Measurements from ENCODE around the gene CNOT3.

The CNOT3 gene

DNA sequence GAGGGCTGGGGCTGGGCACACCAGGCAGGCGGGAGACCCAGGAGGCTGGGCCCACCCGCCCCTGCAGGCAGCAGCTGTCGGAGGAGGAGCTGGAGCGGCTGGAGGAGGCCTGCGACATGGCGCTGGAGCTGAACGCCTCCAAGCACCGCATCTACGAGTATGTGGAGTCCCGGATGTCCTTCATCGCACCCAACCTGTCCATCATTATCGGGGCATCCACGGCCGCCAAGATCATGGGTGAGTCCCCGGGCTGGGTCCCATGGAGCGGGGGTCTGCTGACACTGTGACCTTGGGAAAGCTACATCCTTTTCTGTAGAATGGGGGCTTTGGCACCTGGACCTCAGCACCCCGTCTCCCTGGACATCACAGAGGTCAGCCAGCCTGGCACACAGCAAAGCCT is 13.9 kb upstream of the CNOT3 start:
- no peak for DNase-seq

DNA sequence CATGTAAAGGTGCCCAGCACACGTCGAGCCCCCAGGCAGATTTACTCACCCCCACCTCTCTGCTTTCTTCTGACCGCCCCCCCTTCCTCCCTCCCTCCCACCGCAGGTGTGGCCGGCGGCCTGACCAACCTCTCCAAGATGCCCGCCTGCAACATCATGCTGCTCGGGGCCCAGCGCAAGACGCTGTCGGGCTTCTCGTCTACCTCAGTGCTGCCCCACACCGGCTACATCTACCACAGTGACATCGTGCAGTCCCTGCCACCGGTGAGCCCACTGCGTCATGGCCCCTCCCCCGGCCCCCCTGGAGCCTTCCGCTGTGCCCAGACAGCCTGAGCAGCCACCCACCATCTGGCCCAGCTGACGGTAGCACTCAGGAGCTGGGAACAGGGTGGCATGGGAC is 13.2 kb upstream of the CNOT3 start:
- no peak for DNase-seq

DNA sequence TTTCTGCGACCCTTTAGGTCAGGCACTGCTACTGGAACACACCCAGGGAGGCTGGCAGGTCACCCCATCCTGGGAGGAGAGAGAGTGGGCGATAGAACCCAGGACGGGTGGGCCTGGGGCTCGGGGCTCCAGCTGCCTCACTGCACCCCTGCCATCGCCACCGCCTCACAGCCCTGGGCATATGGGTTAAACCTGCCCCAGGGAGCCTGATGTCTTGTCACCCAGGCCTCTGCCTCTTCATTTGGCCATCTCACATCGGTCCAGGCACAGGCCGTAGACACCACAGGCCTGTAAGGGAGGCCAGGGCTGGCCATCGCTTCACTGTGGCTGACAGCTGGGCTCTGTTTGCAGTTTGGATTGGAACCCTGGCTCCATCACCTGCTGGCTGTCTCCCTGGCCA is 11.8 kb upstream of the CNOT3 start:
- DNase-seq: no peak

DNA sequence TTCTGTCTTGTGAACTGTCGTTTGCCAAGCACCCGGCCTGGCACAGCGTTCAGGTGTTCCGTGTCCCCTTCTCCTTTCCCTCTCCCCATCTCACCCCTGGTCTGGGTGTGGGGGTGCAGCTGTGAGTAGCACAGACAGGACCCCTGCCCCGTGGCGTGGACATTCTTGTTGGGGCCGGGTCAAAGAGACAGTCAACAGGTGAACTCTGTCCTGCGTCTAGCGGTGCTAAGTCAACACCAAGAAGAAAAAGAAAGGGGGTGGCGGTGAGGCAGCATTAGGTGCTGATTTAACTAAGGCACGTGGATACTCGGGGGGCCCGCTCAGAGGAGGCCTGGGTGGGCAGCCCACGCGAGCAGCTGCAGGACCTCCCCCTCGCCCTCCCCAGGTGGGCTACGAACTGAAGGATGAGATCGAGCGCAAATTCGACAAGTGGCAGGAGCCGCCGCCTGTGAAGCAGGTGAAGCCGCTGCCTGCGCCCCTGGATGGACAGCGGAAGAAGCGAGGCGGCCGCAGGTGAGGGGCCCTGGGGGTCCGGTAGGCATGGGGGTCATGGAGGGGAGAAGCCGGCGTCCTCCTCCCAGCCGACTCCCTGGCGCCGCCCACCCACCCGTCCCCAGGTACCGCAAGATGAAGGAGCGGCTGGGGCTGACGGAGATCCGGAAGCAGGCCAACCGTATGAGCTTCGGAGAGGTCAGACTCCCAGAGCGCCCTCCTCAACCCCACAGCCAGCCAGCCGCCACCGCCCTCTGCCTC is 9.7 kb upstream of the CNOT3 start:
- no peak for DNase-seq

DNA sequence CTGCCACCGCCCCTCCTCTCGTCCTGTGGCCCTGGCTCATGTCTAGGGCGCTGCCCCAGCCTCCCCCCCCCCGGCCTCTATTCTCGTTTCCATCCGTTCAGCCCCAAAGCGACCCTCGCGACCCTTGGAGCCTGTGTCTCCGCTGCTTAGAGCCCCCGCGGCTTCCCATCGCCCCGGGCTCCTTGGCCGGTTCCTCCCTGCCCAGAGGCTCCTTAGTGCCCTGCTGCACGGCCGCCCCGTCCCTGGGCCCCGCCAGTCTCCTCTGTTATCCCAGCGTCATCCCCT is 9.2 kb upstream of the CNOT3 start:
- DNase-seq: no peak

DNA sequence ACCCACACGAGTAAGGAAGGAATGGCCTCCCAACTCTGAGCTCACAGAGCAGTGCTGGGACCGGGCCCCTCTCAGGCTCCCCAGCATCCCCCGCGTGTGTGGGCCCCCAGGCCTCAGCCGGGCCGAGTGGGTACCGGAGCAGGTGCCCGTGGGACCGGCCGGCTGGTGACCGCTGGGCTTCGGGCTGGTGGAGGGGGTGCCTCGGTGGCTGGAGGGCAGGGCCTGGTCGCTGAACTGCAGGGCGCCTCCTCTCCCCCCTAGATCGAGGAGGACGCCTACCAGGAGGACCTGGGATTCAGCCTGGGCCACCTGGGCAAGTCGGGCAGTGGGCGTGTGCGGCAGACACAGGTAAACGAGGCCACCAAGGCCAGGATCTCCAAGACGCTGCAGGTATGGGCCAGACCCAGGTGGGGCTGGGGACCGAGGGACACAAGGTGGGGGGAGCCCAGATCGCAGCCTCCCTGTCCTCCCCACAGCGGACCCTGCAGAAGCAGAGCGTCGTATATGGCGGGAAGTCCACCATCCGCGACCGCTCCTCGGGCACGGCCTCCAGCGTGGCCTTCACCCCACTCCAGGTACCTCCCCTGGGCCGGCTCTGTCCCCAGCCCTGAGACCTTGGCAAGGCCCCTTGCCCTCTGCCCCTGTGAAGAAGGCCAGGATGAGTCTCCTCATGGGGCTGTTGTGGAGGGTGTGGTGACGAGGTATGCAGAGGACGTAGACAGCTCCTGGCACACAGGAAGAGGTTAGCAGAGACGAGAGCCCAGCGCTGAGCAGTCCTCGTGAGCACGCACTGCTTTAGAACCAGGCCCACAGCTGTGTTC is 8.6 kb upstream of the CNOT3 start:
- DNase-seq: no peak

DNA sequence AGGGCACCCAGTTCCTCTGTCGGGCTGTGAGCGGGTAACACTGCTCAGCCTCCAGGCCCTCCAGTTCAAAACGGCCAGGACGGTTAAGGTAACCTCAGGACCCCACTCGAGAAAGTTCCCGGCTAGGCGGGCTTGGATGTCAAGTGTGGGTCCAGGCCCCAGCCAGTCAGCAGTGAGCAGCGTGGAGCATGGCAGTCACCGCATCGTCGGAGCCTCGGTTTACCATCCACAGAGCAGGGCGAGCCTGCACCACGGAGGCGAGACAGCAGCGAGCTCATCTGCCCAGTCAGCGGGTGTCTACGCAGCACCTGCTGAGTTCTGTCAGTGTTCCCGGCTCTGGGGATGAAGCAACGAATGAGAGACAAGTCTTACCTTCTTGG is 8.0 kb upstream of the CNOT3 start:
- DNase-seq: no peak

DNA sequence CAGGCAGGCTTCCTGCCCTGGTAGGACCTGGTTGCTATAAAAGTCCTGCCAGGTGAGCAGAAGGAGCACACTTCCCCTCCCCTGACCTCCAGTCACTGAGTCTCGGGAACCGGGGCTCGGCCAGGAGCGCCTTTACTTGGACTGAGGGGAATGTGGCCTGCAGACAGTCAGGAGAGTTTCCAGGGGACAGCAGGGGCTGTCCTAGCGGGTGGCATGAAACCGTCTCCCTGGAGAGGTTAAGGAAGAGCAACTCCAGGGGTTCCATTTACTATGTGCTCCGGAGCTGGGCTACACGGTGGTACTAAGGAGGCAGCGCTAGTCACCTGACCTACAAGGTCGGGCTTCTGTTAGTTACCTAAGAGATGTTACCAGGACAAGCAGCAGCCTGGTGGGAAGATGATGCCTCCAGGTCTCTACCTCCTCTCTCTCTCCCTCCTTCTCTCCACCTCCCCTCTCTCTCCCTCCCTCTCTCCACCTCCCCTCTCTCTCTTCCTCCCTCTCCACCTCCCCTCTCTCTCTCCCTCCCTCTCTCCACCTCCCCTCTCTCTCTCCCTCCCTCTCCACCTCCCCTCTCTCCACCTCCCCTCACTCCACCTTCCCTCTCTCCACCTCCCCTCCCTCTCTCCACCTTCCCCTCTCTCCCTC is 4.1 kb upstream of the CNOT3 start:
- DNase-seq: no peak

GRCh38 chr19:54133957-54134590 is 3.5 kb upstream of the CNOT3 start:
- no peak for DNase-seq

DNA sequence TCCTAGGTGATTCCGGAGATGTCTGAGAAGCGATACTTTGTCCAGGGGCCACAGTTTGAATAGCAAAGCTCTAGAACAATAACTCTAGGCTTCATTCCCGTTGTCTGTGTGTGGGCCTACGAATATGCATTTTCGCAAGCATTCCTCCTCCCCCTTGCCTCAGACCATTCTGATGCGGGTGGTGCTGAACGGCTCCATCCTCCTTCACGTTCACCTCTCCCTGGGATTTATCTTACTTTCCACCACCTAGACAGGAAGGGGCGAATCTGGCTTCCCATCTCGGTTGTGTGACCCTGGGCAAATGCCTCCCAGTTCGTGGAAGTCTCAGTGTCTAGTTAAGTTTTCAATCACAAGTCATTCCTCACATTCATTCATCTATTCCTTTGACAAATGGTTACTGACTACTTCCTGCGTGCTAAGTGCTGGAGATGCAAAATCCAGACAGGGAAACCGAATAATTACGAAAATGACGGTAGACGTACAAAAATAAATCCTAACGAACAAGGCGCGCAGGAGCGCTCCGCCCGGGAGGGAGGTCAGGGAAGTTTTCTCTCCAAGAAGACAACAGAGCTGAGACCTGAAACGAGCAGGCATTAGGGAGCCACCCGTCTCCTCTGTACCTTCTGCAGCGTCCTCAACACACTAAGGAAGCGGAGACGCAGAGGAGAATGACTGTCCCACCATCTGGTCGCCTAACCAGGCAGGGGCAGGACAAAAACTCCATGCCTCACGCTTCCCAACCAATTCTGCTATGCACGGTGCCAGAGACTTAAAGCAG is 1.3 kb upstream of the CNOT3 start:
- no peak for DNase-seq

GRCh38 chr19:54136864-54137698 is 481 bp upstream of the CNOT3 start:
- peak; percentile 100 for DNase-seq

GRCh38 chr19:54138489-54139256 is 1.1 kb downstream of the CNOT3 start:
- no peak for DNase-seq

DNA sequence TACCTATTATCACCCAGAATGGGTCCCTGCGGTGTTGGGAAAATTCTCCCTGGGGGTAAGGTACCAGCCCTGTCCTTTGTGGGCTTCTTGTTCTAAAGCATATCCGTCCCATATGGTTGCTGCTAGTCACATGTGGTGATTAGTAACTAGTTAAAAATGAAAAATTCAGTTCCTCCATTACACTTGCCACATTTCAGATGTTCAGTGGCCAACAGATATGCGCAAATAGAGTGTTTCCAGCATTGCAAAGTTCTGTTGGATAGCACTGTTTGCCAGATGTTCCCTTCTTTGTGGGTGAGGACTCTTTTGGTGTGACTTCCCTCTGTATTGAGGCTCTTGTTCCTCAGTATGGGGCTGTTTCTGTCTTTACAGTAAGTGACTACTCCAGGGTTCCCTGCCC is 3.8 kb downstream of the CNOT3 start:
- no peak for DNase-seq

DNA sequence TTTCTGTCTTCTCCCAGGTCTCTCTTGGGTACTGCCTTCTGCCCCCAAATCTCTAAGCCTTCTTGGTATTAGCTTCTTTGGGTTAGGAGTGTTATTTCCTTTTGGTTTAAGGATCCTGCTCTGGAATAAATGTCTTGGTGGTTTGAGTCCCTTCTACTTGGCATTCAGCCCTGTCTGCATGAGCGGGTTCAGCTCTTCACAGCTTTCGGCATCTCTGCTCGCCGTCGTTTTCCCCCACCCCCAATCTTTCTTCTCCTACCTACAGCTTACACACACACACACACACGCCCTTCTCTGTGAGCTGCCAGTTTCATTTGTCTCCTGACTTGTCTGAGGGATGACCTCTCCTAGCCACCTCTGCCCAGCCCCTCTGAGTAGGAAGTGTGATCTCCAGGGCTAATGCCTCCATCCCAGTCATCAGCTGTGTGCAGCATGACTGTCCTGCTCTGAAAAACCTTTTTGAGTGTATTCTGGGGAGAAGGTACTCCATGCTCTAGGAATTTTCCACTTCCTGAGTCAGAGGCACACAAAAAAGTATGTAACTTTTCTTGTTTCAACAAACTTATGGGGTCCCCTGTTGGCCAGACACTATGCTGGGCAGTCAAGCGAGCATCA is 4.7 kb downstream of the CNOT3 start:
- no peak for DNase-seq

GRCh38 chr19:54145541-54146158 is 8.1 kb downstream of the CNOT3 start:
- DNase-seq: no peak

GRCh38 chr19:54147676-54148075 is 10.1 kb downstream of the CNOT3 start:
- DNase-seq: no peak

GRCh38 chr19:54148158-54148557 is 10.6 kb downstream of the CNOT3 start:
- no peak for DNase-seq

DNA sequence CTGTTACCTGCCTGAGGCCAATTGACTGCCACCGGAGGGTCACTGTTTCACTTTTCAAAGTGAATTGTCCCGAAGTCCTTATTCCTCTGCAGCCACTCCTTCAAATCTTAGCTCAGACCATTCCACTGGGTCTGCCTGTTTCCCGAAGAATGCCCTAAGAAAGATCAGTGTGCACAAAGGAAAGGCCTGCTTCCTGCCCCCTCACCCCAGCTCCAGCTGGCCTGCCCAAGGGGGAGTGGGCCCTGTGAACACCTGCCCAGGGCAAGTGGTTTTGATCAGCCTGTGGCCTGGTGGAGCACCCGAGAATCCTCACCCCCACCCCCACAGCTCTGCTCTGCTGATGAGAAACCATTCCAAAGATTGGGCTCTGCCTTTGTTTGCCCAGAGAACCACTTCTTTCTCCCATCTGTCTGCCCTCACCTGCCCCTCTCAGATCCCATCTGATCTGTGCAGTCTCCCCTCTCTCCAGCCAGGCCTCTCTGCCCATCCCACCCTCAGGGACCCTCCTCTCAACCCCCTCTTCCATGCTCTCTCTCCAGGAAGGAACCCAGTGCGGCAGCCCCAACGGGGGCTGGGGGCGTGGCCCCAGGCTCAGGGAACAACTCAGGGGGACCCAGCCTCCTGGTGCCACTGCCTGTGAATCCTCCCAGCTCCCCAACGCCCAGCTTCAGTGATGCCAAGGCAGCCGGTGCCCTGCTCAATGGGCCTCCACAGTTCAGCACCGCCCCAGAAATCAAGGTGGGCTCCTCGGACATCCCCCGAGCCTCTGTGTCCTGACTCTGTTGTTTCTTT is 11.7 kb downstream of the CNOT3 start:
- DNase-seq: no peak

DNA sequence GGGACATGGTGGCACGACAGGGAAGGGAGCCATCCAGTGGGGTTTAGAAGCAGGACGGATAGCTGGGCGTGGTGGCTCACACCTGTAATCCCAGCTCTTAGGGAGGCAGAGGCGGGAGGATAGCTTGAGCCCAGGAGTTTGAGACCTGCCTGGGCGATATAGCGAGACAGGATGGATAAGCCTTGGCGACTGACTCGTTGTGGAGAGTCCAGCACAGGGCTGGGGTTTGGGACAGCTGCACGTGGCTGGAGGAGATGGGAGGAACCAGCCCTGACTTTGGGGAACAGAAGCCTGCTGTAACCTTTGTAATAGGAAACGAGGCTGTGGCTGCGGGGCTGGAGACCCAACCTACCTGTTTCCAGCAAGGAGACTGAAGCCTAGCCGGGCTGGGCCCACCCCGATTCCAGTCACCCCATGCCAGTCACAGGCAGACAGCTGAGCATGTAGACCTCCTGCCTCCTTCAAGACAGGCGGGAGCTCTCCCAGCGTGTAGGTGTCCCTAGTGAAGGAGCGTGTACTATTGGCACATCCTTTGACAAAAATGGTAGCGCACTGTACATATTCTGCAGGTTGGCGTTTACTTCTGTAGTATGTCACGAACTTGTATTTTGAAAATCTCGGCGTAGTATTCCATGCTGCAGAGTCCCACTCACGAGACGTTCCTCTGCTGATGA is 13.9 kb downstream of the CNOT3 start:
- DNase-seq: no peak
